GM19099 (cell line): ENCODE results near the gene OR7C2.

Experiments used
- POLR2A ChIP-seq: IDR thresholded peaks from 3 replicates; pipeline ENCODE4 v1.6.1; 2011; ENCODE audit warnings: low read depth; ENCODE audit not compliant: insufficient read length; ENCODE audit errors: extremely low read depth

OR7C2 gene

GRCh38 chr19:14941189-14941588, at the start of gene OR7C2:
OR7C2 (plus strand) TSS chr19:14941489; CDS start chr19:14941489, 0 bp downstream.
- TF ChIP-seq POLR2A, result no peak

DNA sequence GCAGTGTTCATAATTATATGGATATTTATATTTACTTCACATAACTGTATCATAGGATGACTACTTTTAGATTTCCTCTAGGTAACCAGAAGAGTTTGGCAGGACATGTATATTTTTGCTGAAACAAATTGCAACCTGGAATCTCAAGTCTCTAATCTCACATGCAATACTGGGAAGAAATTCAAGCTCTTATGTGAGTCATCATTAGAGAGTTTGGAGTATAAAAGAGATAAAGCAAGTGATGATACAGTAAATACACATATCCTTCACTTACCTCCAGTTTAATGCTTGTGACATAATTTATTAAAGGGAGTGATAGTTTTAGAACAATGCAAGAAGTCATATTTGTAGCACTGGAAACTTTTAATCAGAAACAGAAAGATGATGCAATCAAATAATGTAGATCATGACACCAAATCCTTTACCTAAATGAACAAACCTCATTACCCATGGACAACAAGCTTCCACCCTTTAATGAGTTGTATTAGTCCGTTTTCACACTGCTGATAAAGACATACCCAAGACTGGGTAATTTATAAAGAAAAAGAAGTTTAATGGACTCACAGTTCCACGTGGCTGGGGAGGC, 39.5 kb upstream of the OR7C2 start:
- no peak for TF ChIP-seq POLR2A

GRCh38 chr19:14906711-14907110, 34.6 kb upstream of the OR7C2 start:
- no peak for TF ChIP-seq POLR2A

- TF ChIP-seq POLR2A, result no peak
Measured at GRCh38 chr19:14915116-14915515, 26.2 kb upstream of the OR7C2 start.

- no peak for TF ChIP-seq POLR2A
Measured at GRCh38 chr19:14916848-14917247, 24.4 kb upstream of the OR7C2 start.

- no peak for TF ChIP-seq POLR2A
Measured at GRCh38 chr19:14933506-14933905, 7.8 kb upstream of the OR7C2 start.

DNA sequence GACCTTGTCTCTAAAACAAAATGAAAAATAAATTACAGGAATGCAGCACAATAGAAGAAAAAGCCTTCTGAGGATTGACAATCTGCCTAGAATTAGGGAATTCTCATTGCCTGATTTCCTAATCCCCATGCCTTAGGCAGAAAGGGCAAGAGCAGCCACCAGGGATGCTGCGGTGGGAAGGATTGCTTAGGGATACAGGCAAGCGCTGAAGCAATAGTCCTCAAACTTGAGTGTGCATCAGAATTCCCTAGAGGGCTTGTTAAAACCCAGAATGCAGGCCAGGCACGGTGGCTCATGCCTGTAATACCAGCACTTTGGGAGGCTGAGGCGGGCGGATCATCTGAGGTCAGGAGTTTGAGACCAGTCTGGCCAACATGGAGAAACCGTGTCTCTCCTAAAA, 1.0 kb upstream of the OR7C2 start:
- no peak for TF ChIP-seq POLR2A

GRCh38 chr19:14943601-14944000, 2.3 kb downstream of the OR7C2 start:
- TF ChIP-seq POLR2A, result no peak

DNA sequence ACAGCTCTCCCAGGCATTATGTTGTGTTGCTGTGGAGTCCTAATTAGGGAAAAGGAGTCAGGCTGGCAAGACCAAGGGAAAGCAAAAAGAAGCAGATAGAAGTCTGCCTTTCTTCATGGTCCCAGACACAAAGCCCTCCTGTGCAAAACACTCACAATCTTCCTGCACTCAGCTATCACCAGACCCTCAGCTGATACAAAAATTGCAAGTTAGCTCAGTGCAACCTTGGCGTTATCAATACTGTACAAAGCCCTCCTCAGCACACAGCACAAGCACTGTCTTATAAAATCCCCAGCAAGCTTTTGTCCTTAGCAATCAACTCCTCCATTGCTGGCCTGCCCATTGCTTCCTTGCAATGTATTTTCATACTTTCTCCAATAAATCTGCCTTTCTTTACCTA, 3.2 kb downstream of the OR7C2 start:
- no peak for TF ChIP-seq POLR2A

GRCh38 chr19:14949876-14950275, 8.6 kb downstream of the OR7C2 start:
- no peak for TF ChIP-seq POLR2A

- TF ChIP-seq POLR2A, result no peak
Measured at GRCh38 chr19:14950421-14950820, 9.1 kb downstream of the OR7C2 start.

DNA sequence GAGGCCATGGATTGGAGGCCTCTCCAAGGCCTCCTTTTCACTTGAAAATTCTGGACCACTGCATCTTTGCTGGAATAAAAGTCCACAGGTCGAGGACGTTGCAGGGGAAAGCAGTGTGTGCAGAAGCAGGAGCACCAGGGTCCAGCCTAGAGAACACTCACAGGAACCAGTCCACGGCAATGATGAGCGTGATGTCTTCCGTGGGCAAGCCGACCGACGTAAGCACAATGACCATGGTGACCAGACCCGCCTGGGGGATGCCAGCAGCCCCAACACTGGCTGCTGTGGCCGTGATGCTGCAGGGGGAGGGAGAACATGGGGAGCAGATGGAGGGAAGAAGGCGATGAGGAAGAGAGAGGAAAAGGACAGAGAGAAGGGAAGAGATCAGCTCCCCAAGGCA, 11.5 kb downstream of the OR7C2 start:
- no peak for TF ChIP-seq POLR2A

GRCh38 chr19:14954071-14954655, 12.9 kb downstream of the OR7C2 start:
- TF ChIP-seq POLR2A, result no peak

DNA sequence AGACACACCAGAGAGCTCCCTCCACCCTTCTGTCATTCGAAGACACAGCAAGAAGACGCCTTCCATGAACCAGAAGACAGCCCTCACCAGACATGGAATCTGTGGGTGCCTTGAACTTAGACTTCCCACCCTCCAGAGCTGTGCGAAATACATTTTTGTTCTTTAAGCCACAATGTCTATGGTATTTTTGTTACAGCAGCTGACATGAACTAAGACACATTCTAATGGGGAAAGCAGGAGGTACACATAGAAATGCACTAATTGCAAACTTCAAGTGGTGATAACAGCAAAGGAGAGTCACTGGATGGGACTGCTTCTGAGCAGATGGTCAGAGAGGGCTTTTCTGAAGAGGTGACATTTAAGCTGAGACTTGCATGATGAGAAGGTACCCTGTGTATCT, 16.2 kb downstream of the OR7C2 start:
- no peak for TF ChIP-seq POLR2A

DNA sequence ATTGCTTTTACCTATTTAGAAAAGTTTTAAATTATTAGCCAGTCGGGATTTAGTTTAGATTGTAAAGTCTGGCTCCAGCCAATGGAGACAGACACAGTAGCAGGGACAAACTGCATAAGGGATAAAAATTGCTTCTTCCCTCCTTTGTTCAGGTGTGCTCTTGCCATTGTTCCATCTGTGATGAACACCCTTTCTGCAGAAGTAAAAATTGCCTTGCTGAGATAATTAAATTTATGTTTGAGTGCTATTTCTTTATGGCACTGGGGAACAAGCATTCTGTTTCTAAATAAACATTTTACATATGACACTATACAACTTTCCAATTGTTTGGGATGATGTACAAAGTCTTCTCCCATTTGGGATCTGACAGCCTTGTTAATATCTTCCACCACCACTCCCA, 18.0 kb downstream of the OR7C2 start:
- no peak for TF ChIP-seq POLR2A

DNA sequence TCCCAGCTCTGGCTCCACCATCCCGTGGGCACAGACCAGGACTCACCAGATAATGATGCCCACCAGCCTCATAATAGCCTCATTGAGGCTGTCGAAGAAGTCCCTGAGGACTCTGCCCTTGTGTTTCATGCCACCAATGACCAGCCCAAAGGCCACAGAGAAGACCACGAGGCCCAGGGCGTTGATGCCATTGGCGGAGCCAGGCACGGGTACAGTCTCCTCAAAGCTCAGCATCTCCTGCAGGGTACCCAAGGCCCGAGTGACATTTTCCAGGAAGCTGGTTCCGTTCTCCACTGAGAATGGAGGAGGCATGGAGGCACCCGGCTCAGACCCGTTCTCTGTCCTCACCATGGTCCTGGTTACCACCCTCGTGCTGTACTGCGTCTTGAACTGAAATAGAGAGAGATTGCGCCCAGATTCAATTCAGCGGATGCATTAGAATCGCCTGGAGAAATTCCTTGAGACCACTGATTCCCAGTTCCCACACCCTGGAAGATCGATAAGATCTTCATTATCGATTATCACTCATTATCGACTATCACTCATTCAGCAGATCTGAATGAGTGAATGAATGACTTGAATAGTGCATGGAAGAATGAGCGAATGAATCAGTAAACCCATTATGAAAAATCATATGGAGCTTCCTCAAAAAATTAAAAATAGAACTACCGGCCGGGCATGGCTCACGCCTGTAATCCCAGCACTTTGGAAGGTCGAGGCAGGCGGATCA, 20.8 kb downstream of the OR7C2 start:
- TF ChIP-seq POLR2A, result no peak
